Head of caudate nucleus (tissue), 42 donors: ENCODE data around the gene KRT33A.
"Not testable (repeated sequence)": the region's sequence is repeated elsewhere in the genome, so short reads cannot be mapped to it uniquely, and the experiment has no call there.

Experiments used
- DNase-seq, 42 donors: peaks; one replicate each; pipeline versions ENCODE4 v3.0.0 to v3.0.0-alpha.2; 2020 to 2021; ENCODE audit warnings: mixed read lengths in 7 of 42
- intact Hi-C: fragments of 100-400 bp; cut with DNase I; formaldehyde crosslinking; loops from one replicate; pipeline ENCODE4 v1.15.0; 2022

Gene KRT33A

DNA sequence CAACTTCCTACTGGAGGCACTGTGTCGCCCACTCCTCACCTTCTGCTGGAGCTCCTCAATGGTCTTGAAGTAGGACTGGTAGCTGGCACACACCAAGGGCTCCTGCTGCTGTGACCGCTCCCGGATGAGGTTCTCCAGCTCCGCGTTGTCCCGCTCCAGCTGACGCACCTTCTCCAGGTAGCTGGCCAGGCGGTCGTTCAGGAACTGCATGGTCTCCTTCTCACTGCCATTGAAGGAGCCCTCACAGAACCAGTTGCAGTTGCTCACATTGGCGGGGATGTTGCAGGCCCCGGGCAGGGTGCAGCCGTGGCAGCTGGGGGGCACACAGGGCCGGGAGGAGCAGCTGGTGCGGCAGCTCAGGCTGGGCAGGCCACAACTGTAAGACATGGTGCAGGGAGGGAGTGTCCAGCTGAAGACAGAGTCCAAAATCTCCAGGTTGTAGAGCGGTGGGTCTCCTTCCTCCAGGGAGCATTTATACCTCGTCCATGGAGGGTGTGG lies at the start of gene KRT33A:
KRT33A (minus strand) TSS at position 448 of the 498 bp plus-strand sequence; CDS start at position 387, 61 bp downstream.
- DNase-seq = peak in 1 of 42 donors; percentile 1
- intact Hi-C loops = not testable (repeated sequence)

DNA sequence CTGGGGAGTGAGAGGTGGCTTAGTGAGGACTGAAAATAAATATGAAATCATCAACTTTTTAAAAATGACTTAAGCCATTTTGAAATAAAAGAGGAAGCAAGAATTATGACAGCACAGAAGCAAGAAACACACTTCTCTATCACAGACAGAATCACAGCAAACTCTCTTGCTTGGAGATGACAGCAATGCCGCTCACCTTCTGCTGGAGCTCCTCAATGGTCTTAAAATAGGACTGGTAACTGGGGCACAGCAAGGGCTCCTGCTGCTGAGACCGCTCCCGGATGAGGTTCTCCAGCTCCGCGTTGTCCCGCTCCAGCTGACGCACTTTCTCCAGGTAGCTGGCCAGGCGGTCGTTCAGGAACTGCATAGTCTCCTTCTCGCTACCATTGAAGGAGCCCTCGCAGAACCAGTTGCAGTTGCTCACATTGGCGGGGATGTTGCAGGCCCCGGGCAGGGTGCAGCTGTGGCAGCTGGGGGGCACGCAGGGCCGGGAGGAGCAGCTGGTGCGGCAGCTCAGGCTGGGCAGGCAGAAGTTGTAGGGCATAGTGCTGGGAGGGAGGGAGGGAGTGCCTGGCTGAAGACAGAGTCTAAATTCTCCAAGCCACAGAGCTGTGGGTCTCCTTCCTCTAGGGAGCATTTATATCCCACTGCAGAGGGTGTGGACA lies 46.5 kb upstream of the KRT33A start, which contains the start of gene KRT31:
KRT31 (minus strand) TSS at position 613 of the 665 bp plus-strand sequence; CDS start at position 544, 69 bp downstream.
- intact Hi-C loops = no loop called here
- no peak for DNase-seq

DNA sequence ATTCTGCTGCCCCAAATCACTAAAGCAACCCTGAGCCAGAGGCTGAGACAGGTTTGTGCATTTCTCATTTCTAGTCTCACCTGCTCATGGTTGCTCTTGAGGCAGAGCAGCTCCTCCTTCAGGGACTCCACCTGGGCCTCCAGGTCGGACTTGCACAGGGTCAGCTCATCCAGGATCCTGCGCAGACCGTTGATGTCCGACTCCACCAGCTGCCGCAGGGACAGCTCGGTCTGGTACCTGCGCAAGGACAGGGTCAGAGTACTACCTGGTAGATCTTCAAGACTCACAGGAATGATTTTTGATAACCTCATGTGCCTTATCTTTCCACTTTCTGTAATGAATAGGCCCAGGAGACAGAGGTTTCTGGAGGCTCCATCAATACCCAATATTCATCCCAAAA lies 45.7 kb upstream of the KRT33A start:
- intact Hi-C loops = no loop called here
- no peak for DNase-seq

DNA sequence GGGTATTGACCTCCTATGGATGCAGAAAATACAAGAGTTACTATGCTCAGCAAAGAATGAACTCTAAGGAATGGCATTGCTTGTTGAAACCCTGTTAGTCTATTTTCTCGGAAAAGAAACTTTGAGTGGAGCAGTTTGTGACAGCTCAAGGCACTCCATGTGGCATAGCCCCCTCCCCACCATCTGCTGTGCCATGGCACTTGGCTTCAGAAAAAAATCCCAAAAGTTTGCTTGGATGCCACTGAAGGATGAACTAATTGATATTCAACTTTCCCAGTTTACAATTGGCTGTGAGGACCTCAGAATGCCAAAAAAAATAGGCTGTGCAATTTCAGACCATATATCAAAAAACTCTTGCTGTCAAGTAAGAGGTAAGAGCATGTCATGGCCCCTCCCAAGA lies 45.0 kb upstream of the KRT33A start:
- no peak for DNase-seq
- intact Hi-C loops = no loop called here

DNA sequence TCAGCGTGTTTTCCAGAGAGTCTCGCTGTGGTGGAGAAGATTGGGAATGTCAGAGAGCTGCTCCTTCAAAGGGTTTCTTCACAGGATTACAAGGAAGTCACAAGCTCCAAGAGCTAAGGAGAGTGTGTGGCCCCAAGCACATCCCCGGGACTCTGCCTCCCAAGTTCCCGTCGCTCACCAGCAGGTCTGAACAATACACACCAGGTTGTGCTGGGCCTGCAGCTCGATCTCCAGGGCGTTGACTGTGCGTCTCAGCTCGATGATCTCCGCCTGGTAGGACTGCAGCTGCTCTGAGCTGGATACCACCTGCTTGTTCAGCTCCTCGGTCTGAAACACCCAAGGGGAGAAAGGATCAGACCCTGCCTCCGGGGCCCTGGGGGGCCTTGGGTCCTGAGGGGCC lies 44.4 kb upstream of the KRT33A start:
- intact Hi-C loops, DNase-seq: not testable (repeated sequence)

DNA sequence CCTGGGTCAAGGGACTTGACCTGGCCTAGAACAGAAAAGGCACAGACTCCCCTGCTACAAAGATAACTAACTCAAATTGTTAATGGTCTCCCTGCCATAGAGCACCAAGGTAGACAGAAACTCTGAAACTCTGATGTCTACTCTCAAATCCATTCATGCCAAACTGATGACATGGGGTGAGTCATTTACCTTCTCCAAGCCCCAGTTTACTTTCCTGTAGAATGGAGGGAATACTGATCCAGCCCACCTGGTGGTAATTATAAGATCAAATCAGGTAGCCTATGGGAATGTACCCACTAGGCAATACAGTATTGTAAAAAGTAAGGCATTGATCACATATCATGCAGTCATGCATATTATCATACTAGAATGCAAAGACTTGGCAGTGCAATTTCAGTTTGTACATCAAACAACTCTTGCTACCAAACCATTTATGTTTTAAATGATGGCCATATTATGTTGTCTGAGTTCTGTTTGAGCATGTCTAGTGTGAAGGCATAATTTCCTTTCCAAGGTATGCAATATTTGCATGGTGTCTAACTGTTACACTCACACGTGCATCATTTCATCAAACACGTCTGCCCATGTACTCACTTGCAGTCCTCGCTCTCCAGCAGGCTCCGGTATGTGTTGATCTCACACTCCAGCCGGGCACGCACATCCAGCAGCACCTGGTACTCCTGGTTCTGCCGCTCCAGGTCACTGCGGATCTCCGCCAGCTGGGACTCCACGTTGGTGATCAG lies 43.8 kb upstream of the KRT33A start:
- no peak for DNase-seq
- intact Hi-C loops = no loop called here

DNA sequence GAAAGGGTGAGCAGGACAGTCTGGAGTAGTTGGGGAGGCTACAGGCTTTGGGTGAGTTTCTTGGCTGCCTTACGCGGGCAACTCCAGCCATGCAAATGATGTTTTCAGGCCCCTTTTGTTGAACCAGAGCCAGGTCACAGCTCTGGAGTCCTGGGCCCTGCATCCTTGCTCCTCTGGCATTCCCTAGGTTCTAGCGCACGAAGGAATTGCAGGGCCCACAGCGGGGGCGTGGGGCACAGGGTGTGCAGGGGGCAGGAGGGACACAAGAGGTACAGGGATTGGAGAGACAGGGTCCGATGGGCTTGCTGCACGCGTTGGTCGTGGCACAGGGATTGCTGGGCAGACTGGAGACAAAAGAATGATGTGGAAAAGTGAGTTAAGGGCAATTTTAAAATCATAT lies 43.2 kb upstream of the KRT33A start:
- intact Hi-C loops = no loop called here
- DNase-seq = no peak

DNA sequence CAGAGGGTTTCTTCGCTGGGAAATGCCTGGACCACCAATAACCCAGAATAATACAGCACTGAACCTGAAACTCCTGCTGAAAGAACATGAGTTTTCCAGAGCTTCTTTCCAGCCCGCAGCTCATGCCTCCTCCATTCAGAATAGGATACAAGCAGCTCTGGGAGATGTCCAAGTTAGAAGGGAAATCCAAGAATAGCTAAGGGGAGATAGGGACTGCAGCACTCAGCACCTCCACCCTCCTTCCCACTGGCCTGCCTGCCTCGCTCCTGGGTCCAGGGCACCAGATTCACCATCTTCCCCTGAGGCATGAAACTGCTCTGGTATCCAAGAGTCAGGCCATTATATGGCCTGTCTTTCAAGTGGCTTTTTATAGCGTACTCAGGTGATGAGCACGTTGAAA lies 42.7 kb upstream of the KRT33A start:
- DNase-seq = no peak

DNA sequence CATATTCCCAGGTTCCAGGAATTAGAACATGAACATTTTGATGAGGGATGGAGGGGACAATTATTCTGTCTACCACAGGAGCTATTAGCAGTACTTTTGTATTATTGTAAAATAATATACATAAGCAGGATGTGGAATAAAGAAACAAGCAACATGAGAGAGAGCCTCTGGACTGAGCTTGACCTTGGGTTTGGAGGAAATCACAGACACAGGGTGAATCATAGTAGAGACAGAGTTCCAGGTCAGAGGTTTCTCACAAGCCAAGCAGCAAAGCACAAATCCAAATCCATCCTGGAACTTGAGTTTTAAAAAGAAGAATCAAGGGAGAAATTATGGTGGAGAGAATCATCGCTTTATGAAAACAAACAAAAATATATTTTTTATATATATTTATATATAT lies 41.6 kb upstream of the KRT33A start:
- DNase-seq = no peak
- intact Hi-C loops = no loop called here

More for the DNA sequence above, 42.7 kb upstream of the KRT33A start:
- intact Hi-C loops = no loop called here

DNA sequence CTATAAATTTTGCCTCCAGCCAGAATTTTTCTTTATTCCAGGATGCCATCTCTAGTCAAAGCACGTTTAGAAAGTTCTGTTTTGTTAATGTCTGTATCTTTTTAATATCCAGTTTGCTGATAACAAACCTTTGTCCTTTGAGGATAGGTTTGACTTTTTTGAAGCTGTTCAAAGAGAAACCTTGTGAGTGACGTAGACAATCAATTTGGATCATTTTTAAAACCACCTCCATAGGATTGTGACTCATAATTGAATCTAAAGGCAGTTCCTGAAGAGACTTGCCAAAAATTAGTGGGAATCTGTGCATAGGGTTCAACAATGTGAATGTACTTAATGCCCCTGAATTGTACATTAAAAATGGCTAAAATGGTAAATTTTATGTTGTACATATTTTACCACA lies 40.9 kb upstream of the KRT33A start:
- DNase-seq = no peak
- intact Hi-C loops = no loop called here

DNA sequence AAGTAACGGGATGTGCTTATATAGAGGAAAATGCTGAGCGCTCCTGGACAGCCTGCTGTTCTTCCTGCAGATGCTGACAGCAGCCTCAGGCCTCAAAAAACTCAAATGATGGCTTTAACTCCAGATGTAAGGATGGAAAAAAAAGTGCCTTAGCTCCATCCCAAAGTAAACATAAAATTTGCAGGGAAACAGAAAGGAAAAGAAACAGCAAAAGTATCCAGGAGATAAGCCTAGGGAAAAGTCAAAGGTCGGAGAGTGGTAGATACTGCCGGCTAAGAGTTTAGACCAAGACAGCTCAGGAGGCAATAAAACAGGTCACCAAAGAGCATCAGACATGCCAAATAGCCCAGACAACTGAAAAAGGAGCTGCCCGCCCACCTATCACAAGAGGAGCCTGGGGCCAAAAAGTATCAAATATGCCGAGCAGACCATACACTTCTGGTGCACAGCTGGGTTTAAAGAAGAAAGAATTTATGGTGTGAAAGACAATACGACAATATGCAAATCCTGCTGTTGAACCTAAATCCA lies 39.8 kb upstream of the KRT33A start:
- DNase-seq = no peak
- intact Hi-C loops = no loop called here

DNA sequence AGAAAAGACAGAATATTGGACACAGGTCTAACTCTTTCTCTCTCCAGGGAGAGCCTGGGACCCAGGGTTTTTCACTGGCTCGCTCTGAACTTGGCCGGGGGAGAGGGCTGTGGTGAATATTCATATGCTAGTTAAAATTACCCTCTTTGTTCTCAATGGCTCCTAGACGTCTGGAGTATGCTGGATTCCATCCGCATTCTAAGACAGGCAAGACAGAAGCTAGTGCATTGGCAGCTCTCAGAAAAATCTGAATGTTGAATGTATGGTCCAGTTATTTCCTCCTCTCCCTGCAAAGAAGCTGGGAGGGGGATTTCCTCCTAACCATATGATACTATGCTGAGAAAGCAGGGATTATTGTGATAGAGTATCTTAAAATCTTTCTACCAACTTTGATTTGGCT lies 37.0 kb upstream of the KRT33A start:
- intact Hi-C loops = no loop called here
- no peak for DNase-seq

DNA sequence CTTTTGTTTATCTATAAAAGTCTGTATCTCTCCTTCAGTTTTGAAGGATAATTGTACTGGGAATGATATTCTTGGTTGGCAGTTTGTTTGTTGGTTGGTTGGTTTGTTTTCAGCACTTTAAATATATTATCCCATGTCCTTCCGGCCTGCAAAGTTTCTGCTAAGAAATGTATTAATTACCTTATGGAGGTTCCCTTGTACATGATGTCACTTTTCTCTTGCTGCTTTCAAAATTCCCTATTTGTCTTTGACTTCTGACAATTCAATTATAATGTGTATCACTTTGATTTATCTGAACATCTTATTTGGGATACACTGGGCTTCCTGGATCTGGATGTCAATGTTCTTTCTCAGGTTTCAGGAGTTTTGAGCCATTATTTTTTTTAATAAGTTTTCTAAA lies 35.6 kb upstream of the KRT33A start:
- DNase-seq = no peak
- intact Hi-C loops = no loop called here

DNA sequence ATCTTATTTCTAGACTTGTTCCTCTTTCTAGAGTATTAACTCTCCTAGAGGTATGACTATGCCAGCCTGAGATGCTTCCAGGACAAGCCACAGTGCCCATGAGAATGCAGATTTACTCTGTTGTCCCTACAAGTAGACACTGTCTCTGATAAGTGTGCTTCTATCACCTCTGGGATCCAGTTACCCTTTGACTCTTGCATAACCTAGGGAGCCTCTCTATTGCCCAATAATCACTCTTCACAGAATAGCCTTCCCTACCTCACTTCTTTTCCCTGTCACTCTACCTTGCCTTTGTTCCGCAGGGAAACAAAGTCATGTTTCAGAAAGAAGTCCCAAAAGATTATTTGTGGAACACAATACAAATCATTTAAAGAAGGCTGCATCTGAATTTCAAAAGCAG lies 33.1 kb upstream of the KRT33A start:
- intact Hi-C loops = no loop called here
- no peak for DNase-seq

DNA sequence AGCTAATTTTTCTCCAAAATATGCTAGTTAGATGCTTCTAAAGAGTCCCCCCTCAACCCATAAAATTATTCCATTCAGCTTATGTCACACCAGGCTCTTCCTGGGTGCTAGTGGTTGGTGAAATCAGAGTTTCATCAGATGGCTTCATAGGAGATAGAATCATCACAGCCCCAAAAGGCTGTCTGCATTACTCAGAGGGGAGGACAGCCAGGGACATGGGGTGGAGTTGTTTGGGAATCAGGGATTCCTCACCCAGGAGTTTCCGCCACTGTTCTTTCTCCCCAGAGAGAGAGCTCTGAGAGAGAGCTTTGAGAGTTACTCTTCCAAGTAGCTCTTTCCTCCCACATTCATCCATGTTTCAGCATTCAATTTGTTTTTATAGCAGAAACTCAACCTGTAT lies 31.8 kb upstream of the KRT33A start:
- intact Hi-C loops = no loop called here
- DNase-seq = no peak

DNA sequence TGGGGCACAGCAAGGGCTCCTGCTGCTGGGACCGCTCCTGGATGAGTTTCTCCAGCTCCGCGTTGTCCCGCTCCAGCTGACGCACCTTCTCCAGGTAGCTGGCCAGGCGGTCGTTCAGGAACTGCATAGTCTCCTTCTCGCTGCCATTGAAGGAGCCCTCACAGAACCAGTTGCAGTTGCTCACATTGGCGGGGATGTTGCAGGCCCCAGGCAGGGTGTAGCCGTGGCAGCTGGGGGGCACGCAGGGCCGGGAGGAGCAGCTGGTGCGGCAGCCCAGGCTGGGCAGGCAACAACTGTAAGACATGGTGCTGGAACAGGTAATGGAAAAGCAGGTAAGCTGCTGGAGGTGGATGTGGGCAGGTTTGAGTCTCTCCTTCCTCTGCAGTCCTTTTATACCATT lies 31.3 kb upstream of the KRT33A start, which contains the start of gene KRT34:
KRT34 (minus strand) TSS at position 364 of the 400 bp plus-strand sequence; CDS start at position 304, 60 bp downstream.
- DNase-seq, intact Hi-C loops: not testable (repeated sequence)

DNA sequence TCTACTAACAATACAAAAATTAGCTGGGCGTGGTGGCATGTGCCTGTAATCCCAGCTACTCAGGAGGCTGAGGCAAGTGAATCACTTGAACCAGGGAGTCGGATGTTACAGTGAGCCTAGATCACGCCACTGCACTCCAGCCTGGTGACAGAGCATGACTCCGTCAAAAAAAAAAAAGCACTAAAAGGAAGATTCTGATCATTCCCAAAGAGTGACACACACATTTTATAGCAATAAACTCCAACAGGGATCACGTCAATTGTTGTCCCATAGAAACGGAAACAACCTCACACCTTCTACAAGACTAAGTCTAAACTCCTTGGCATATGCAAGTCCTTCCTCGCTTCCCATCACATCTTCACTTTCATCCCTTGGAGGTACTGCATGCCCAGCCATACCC lies 29.5 kb upstream of the KRT33A start:
- DNase-seq, intact Hi-C loops: not testable (repeated sequence)

DNA sequence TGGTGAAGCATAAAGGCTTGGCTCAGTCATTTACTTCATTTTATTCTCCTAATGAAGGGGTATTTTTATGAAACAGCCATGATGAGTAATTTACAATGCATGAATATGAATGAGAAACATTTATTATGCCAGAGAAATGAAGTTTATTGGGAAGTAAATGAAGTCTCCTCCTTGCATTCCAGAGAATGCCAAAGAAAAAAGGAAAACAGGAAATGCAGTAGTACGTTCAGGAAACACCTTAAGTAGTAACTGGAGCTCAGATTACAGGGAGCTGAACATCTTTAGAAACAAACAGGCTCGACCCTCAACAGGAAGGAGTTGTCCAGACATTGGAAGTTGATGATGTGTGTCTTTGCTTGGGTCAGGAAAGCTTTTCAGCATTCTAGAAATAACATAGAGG lies 26.9 kb upstream of the KRT33A start:
- intact Hi-C loops = no loop called here
- DNase-seq = no peak

DNA sequence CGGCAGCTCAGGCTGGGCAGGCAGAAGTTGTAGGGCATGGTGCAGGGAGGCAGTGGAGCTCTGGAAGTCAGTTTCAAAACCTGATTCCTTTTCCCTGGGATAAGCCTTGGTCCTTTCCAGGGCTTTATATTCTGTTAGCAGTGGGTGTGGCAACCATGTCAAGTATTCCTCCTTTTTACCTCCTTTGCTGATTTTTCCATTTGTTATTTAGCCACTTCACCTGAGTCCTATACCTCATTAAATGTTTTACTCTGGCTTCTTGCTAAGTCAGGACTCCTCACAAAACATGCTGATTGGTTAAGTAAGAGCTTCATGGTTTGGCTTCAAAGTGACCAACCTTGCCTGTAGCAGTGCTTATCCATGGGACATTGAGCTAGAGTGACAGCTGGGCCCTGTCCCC lies 19.1 kb upstream of the KRT33A start, which contains the start of gene KRT33B:
KRT33B (minus strand) TSS at position 101 of the 400 bp plus-strand sequence; CDS start at position 38, 63 bp downstream.
- no peak for DNase-seq
- intact Hi-C loops = no loop called here

DNA sequence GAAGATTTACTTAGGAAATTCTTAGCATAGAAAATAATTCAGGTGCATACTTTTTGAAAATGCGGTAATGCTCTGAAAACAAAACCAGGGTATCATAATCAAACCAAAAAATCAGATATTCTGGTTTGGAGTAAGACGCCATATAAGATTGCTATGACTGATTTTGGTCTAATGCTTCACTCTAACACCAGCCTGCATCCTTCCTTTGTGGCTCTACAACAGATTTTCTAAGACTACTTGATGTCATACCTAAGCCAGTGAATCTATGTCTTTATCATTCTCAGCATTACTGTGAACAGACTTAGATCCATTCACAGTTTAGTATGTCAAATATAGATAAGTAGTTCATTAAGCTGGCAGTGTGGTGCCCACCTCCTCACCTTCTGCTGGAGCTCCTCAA lies 18.4 kb upstream of the KRT33A start:
- intact Hi-C loops = no loop called here
- DNase-seq = peak in 1 of 42 donors; percentile 4
